Stomach (tissue), 4 donors: ENCODE results near the gene ARHGAP15.

ENCODE experiments used
- EP300 ChIP-seq: sonication (generic); formaldehyde crosslinking; IDR thresholded peaks from one replicate; pipeline ENCODE4 v1.6.1; 2017; ENCODE audit warnings: antibody characterized with exemption
- POLR2A ChIP-seq, 4 donors: fragments of 450-650 bp; IDR thresholded peaks; one replicate each; pipeline ENCODE4 v1.6.1; 2016; ENCODE audit warnings: antibody characterized with exemption in 4 of 4, control low read depth in 2 of 4, mild to moderate bottlenecking in 1 of 4, moderate library complexity in 1 of 4
- TF ChIP-seq, protein P1 (sequence below), 7 experiments: fragments of 450-650 bp in 4 of 7; fragments of 200-600 bp in 3 of 7; sonication (generic) in 3 of 7; IDR thresholded peaks; one replicate each; pipeline ENCODE4 v1.5.1; 2016 to 2019; ENCODE audit warnings: antibody characterized with exemption in 7 of 7, control low read depth in 2 of 7, mild to moderate bottlenecking in 1 of 7

DNA sequence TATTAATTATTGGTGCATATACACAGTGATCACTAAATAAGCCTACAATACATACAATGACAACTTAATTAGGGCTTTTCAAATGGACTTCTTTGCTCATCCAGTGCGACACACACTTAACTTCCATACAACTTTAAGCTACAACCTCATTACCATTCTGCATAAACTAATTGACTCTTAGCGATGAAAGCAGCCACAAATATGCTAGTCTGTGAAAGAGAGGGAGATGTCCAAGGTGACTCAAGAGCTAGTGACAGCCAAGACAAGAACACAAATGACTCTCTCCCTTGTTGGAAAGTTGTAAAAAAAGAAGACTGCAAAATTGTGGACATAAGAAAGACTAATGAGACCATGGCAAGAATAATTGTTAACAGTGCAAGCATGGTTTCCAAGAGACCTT lies 264.8 kb downstream of the ARHGAP15 start:
- TF ChIP-seq, protein P1, sequence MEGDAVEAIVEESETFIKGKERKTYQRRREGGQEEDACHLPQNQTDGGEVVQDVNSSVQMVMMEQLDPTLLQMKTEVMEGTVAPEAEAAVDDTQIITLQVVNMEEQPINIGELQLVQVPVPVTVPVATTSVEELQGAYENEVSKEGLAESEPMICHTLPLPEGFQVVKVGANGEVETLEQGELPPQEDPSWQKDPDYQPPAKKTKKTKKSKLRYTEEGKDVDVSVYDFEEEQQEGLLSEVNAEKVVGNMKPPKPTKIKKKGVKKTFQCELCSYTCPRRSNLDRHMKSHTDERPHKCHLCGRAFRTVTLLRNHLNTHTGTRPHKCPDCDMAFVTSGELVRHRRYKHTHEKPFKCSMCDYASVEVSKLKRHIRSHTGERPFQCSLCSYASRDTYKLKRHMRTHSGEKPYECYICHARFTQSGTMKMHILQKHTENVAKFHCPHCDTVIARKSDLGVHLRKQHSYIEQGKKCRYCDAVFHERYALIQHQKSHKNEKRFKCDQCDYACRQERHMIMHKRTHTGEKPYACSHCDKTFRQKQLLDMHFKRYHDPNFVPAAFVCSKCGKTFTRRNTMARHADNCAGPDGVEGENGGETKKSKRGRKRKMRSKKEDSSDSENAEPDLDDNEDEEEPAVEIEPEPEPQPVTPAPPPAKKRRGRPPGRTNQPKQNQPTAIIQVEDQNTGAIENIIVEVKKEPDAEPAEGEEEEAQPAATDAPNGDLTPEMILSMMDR (IDR thresholded peaks at IDR 0.05), result no peak
- TF ChIP-seq EP300 (no peak), POLR2A (IDR thresholded peaks at IDR 0.05) (no peak)
